Coronary artery (tissue), 2 donors: ENCODE measurements around the gene TUBA1A.
"Not testable (repeated sequence)": the region's sequence is repeated elsewhere in the genome, so short reads cannot be mapped to it uniquely, and the experiment has no call there.

Experiments
- DNase-seq: peaks from one replicate; pipeline ENCODE4 v3.0.0-alpha.2; 2017; ENCODE audit warnings: low spot score
- H3K27ac ChIP-seq, 2 donors: fragments of 200-600 bp; sonication (generic); one replicate each; pipeline ENCODE4 v1.5.1; 2016 to 2019
- H3K4me3 ChIP-seq: fragments of 200-600 bp; sonication (generic); 2 replicates; pipeline ENCODE4 v1.5.1; 2016; ENCODE audit warnings: mild to moderate bottlenecking, moderate library complexity
- CTCF ChIP-seq: fragments of 200-600 bp; sonication (generic); IDR thresholded peaks from one replicate; pipeline ENCODE4 v1.5.1; 2019; ENCODE audit warnings: antibody characterized with exemption

Gene TUBA1A

DNA sequence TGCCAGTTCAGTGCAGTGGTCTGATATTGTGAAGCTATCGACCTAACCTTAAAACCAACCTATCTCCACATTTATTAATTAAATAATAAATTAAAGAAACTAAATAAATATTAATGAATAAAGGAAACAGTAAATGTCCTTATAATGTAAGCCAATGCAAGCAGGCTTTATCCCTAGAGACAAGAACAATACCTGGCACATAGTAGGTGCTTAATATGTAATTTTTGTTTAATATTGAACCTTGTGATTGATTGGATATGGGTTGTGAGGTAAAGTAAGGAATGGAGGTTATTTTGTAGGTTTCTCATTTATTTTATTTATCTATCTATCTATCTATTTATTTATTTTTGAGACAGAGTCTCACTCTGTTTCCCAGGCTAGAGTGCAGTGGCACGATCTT is 49.9 kb downstream of the TUBA1A start:
- Histone ChIP-seq H3K4me3 (no peak overlapping the region), H3K27ac (no peak overlapping the region)
- no peak for TF ChIP-seq CTCF
- no peak for DNase-seq

GRCh38 chr12:49138587-49138986 is 50.3 kb downstream of the TUBA1A start:
- Histone ChIP-seq H3K27ac (no peak overlapping the region), H3K4me3 (no peak overlapping the region)
- no peak for TF ChIP-seq CTCF
- no peak for DNase-seq

GRCh38 chr12:49137476-49137875 is 51.4 kb downstream of the TUBA1A start:
- no peak for TF ChIP-seq CTCF
- no peak overlapping the region for H3K4me3 ChIP-seq
- no peak overlapping the region for H3K27ac ChIP-seq
- no peak for DNase-seq

- DNase-seq, H3K4me3 ChIP-seq, H3K27ac ChIP-seq: not testable (repeated sequence)
Measured at GRCh38 chr12:49136997-49137396, 51.9 kb downstream of the TUBA1A start.
